Neural progenitor cell (in vitro differentiated cells): Measurements from ENCODE around the gene PPP1R9A. TPM values are rescaled to one million over a fixed set of nuclear protein-coding genes. Genes with fewer than 3 reads are reported as not detected.

Experiments
- DNase-seq: peaks from one replicate; pipeline ENCODE4 v3.0.0-alpha.2; 2016; ENCODE audit warnings: low spot score
- H2AFZ ChIP-seq: fragments of 200-600 bp; sonication (generic); replicated peaks from 2 replicates; pipeline ENCODE4 v1.6.1; 2016; ENCODE audit warnings: antibody characterized with exemption
- H3F3A ChIP-seq: fragments of 200-600 bp; sonication (generic); 2 replicates; pipeline ENCODE4 v1.6.1; 2016; ENCODE audit warnings: antibody characterized with exemption, low read depth
- H3K27ac ChIP-seq: fragments of 200-600 bp; sonication (generic); 2 replicates; pipeline ENCODE4 v1.5.1; 2016; ENCODE audit warnings: mild to moderate bottlenecking
- H3K27me3 ChIP-seq: fragments of 200-600 bp; sonication (generic); 2 replicates; pipeline ENCODE4 v1.6.1; 2016; ENCODE audit warnings: mild to moderate bottlenecking, moderate library complexity
- H3K36me3 ChIP-seq: fragments of 200-600 bp; sonication (generic); 2 replicates; pipeline ENCODE4 v1.5.1; 2016
- H3K4me1 ChIP-seq: fragments of 200-600 bp; sonication (generic); 2 replicates; pipeline ENCODE4 v1.6.1; 2016; ENCODE audit warnings: mixed run types
- H3K4me2 ChIP-seq: fragments of 200-600 bp; sonication (generic); 2 replicates; pipeline ENCODE4 v1.6.1; 2016
- H3K4me3 ChIP-seq: fragments of 200-600 bp; sonication (generic); 2 replicates; pipeline ENCODE4 v1.5.1; 2016
- H3K79me2 ChIP-seq: fragments of 200-600 bp; sonication (generic); 2 replicates; pipeline ENCODE4 v1.6.1; 2016; ENCODE audit warnings: low read depth
- H3K9ac ChIP-seq: fragments of 200-600 bp; sonication (generic); 2 replicates; pipeline ENCODE4 v1.6.1; 2016
- H3K9me3 ChIP-seq: fragments of 200-600 bp; sonication (generic); 2 replicates; pipeline ENCODE4 v1.5.1; 2016; ENCODE audit warnings: low read depth
- H4K20me1 ChIP-seq: fragments of 200-600 bp; sonication (generic); 2 replicates; pipeline ENCODE4 v1.6.1; 2016; ENCODE audit warnings: low read depth
- H3K27ac Mint-ChIP-seq: 3 replicates; pipeline ENCODE4 v1.8.0; 2021; ENCODE audit warnings: mixed read lengths
- H3K27me3 Mint-ChIP-seq: 2 replicates; pipeline ENCODE4 v1.8.0; 2022; ENCODE audit warnings: low read depth, mild to moderate bottlenecking, inconsistent platforms, moderate library complexity, mixed read lengths; ENCODE audit not compliant: insufficient read depth
- H3K36me3 Mint-ChIP-seq: 3 replicates; pipeline ENCODE4 v1.8.0; 2021; ENCODE audit warnings: mixed read lengths
- H3K4me1 Mint-ChIP-seq: 3 replicates; pipeline ENCODE4 v1.8.0; 2021; ENCODE audit warnings: mixed read lengths
- H3K4me3 Mint-ChIP-seq: 3 replicates; pipeline ENCODE4 v1.8.0; 2021; ENCODE audit warnings: mild to moderate bottlenecking, moderate library complexity, mixed read lengths
- H3K9me3 Mint-ChIP-seq: 3 replicates; pipeline ENCODE4 v1.8.0; 2020; ENCODE audit warnings: mixed read lengths
- EZH2 ChIP-seq: fragments of 200-600 bp; sonication (generic); IDR thresholded peaks from 2 replicates; pipeline ENCODE4 v1.6.1; 2017; ENCODE audit warnings: antibody characterized with exemption, mild to moderate bottlenecking, moderate library complexity
- EZH2phosphoT487 ChIP-seq: fragments of 200-600 bp; sonication (generic); IDR thresholded peaks from 2 replicates; pipeline ENCODE4 v1.6.1; 2017; ENCODE audit warnings: antibody characterized with exemption
- total RNA-seq: library from RNA; depleted of rRNA; stranded (reverse); fragments of >200 nt; gene quantifications from 2 replicates; pipeline ENCODE4 v1.2.3, GENCODE V29; 2015; ENCODE audit warnings: low replicate concordance
- TF ChIP-seq, protein P1 (sequence below): fragments of 200-600 bp; sonication (generic); IDR thresholded peaks from 2 replicates; pipeline ENCODE4 v1.5.1; 2017; ENCODE audit warnings: antibody characterized with exemption, mild to moderate bottlenecking

The PPP1R9A gene
- total RNA-seq, 1 donor from 2014 or later, result 40.7 TPM

DNA sequence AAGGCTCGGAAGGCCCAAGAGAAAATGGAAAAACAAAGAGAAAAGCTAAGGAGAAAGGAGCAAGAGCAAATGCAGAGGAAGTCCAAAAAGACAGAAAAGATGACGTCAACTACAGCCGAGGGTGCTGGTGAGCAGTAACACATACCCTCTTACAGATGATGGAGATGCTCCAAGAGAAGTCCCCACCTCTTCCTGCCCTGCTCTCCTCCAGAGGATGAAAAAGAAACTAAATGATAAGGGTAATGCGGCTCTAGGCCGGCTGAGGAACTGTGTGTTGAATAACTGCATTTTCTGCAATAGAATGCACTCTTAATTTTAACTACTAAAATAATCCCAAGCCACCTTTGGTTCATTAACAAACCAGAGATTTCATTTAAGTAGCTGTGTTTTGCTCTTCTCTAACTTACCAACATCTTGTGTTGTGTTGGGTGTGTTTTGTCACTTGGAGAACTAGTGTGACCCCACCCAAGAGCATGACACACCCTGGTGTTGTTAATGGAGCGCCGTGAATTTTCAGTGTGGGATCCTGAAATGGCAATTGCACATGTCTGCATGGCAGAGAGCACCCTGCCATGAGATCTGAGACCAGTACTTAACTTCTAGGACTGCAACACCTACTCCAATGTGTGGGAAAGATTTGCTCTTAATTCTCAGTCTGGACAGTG, 382.9 kb downstream of the PPP1R9A start:
- Mint-ChIP-seq H3K9me3 (no peaks in the 10 kb centered on the region), H3K27ac (no peak overlapping the region), H3K27me3 (peaks cover 5% of the 10 kb centered on the region), H3K4me1 (no peaks in the 10 kb centered on the region), H3K36me3 (peaks cover 34% of the 10 kb centered on the region), H3K4me3 (no peak overlapping the region)
- Histone ChIP-seq H3K4me3 (no peak overlapping the region), H3K4me2 (no peak overlapping the region), H3K27ac (no peak overlapping the region), H3K27me3 (no peaks in the 10 kb centered on the region), H3K79me2 (no peaks in the 10 kb centered on the region), H4K20me1 (no peaks in the 10 kb centered on the region), H3K36me3 (peaks cover 4% of the 10 kb centered on the region), H3F3A (no peaks in the 10 kb centered on the region), H3K9me3 (no peaks in the 10 kb centered on the region), H3K9ac (no peak overlapping the region), H3K4me1 (no peaks in the 10 kb centered on the region), H2AFZ (no peak overlapping the region)
- no peak for DNase-seq
- TF ChIP-seq, protein P1, sequence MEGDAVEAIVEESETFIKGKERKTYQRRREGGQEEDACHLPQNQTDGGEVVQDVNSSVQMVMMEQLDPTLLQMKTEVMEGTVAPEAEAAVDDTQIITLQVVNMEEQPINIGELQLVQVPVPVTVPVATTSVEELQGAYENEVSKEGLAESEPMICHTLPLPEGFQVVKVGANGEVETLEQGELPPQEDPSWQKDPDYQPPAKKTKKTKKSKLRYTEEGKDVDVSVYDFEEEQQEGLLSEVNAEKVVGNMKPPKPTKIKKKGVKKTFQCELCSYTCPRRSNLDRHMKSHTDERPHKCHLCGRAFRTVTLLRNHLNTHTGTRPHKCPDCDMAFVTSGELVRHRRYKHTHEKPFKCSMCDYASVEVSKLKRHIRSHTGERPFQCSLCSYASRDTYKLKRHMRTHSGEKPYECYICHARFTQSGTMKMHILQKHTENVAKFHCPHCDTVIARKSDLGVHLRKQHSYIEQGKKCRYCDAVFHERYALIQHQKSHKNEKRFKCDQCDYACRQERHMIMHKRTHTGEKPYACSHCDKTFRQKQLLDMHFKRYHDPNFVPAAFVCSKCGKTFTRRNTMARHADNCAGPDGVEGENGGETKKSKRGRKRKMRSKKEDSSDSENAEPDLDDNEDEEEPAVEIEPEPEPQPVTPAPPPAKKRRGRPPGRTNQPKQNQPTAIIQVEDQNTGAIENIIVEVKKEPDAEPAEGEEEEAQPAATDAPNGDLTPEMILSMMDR, result no peak
- TF ChIP-seq EZH2phosphoT487, result no peak

DNA sequence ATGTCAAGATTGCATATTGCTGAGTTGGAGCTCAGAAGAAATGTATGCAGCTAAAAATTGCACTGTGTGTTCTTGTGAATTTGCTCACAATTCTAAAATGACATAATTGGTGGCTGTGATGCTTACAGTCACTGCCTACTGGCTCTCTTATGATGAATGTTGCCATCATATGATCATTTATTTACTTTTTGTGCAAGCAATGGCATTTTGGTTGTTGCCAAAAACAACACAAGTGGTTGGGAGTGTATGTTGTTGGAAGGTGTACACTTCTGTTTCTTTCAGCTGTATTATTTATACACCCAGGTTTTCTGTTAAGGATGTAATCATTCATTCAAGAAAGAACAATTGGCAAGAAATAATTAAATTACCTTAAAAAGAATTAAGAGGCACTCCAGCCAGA, 388.0 kb downstream of the PPP1R9A start:
- H3K4me1 ChIP-seq, result no peaks in the 10 kb centered on the region
- Mint-ChIP-seq H3K27ac (no peak overlapping the region), H3K27me3 (peaks cover 3% of the 10 kb centered on the region), H3K36me3 (peaks cover 21% of the 10 kb centered on the region), H3K9me3 (no peaks in the 10 kb centered on the region), H3K4me3 (no peak overlapping the region), H3K4me1 (no peaks in the 10 kb centered on the region)
- H3F3A ChIP-seq, result no peaks in the 10 kb centered on the region
- no peaks in the 10 kb centered on the region for H4K20me1 ChIP-seq
- no peaks in the 10 kb centered on the region for H3K79me2 ChIP-seq
- TF ChIP-seq, protein P1, result no peak
- TF ChIP-seq EZH2phosphoT487, result no peak
- TF ChIP-seq EZH2, result no peak
- no peaks in the 10 kb centered on the region for H3K9me3 ChIP-seq
- no peak for DNase-seq
- no peak overlapping the region for H3K4me2 ChIP-seq
- no peak overlapping the region for H3K9ac ChIP-seq
- no peaks in the 10 kb centered on the region for H3K27me3 ChIP-seq
- no peak overlapping the region for H3K27ac ChIP-seq
- H2AFZ ChIP-seq, result no peak overlapping the region
- H3K36me3 ChIP-seq, result peaks cover 4% of the 10 kb centered on the region
- no peak overlapping the region for H3K4me3 ChIP-seq

GRCh38 chr7:95296456-95296855, 389.1 kb downstream of the PPP1R9A start:
- no peaks in the 10 kb centered on the region for H4K20me1 ChIP-seq
- no peak overlapping the region for H3K4me2 ChIP-seq
- H3K9me3 Mint-ChIP-seq, result no peaks in the 10 kb centered on the region
- no peaks in the 10 kb centered on the region for H3K79me2 ChIP-seq
- H3K36me3 Mint-ChIP-seq, result peaks cover 10% of the 10 kb centered on the region
- H2AFZ ChIP-seq, result no peak overlapping the region
- no peaks in the 10 kb centered on the region for H3F3A ChIP-seq
- peaks cover 3% of the 10 kb centered on the region for H3K27me3 Mint-ChIP-seq
- no peaks in the 10 kb centered on the region for H3K27me3 ChIP-seq
- H3K9me3 ChIP-seq, result no peaks in the 10 kb centered on the region
- H3K9ac ChIP-seq, result no peak overlapping the region
- DNase-seq, result no peak
- TF ChIP-seq, protein P1, result no peak
- no peak for TF ChIP-seq EZH2phosphoT487
- TF ChIP-seq EZH2, result no peak
- no peaks in the 10 kb centered on the region for H3K4me1 Mint-ChIP-seq
- no peak overlapping the region for H3K27ac ChIP-seq
- H3K36me3 ChIP-seq, result peaks cover 4% of the 10 kb centered on the region
- no peaks in the 10 kb centered on the region for H3K4me1 ChIP-seq
- H3K4me3 Mint-ChIP-seq, result no peak overlapping the region
- H3K27ac Mint-ChIP-seq, result no peak overlapping the region
- no peak overlapping the region for H3K4me3 ChIP-seq
